Lung (tissue), 12 donors: ENCODE measurements around the gene ACTN1. TPM values are rescaled to one million over a fixed set of nuclear protein-coding genes. Genes with fewer than 3 reads are reported as not detected.

ENCODE experiments used
- ATAC-seq: fragments of 200-7000 bp; cut with Tn5 transposase; one replicate; pipeline ENCODE4 v1.9.1; 2020; ENCODE audit warnings: moderate number of reproducible peaks; ENCODE audit not compliant: insufficient read depth, low FRiP score
- DNase-seq, 3 donors: peaks; one replicate each; pipeline ENCODE4 v3.0.0-alpha.2; 2013 to 2017
- H3K27ac ChIP-seq, 2 donors: one replicate each; pipeline ENCODE4 v1.5.1; 2013; ENCODE audit warnings: mild to moderate bottlenecking in 2 of 2, moderate library complexity in 2 of 2, control low read depth in 1 of 2, inconsistent platforms in 1 of 2, low read depth in 1 of 2, low read length in 1 of 2
- H3K27me3 ChIP-seq, 3 donors: one replicate each; pipeline ENCODE4 v1.5.1; 2013; ENCODE audit warnings: low read length in 2 of 3; ENCODE audit not compliant: control insufficient read depth in 3 of 3, insufficient read depth in 3 of 3
- H3K36me3 ChIP-seq, 4 donors: one replicate each; pipeline ENCODE4 v1.5.1; 2013; ENCODE audit warnings: low read length in 4 of 4, mild to moderate bottlenecking in 1 of 4, moderate library complexity in 1 of 4; ENCODE audit not compliant: control insufficient read depth in 4 of 4, insufficient read depth in 4 of 4
- H3K4me1 ChIP-seq, 5 donors: one replicate each; pipeline ENCODE4 v1.5.1; 2013; ENCODE audit warnings: low read length in 5 of 5, mild to moderate bottlenecking in 2 of 5, moderate library complexity in 1 of 5; ENCODE audit not compliant: control insufficient read depth in 5 of 5, insufficient read depth in 5 of 5
- H3K4me3 ChIP-seq: one replicate; pipeline ENCODE4 v1.5.1; 2013; ENCODE audit warnings: mild to moderate bottlenecking, control low read depth, moderate library complexity
- H3K9ac ChIP-seq, 2 donors: one replicate each; pipeline ENCODE4 v1.5.1; 2013; ENCODE audit warnings: low read length in 2 of 2, control low read depth in 1 of 2; ENCODE audit not compliant: insufficient read depth in 1 of 2
- H3K9me3 ChIP-seq, 4 donors: one replicate each; pipeline ENCODE4 v1.5.1; 2013; ENCODE audit warnings: low read length in 3 of 4, mild to moderate bottlenecking in 1 of 4, moderate library complexity in 1 of 4; ENCODE audit not compliant: control insufficient read depth in 4 of 4, insufficient read depth in 3 of 4
- CTCF ChIP-seq: IDR thresholded peaks from 2 replicates; pipeline ENCODE4 v1.5.1; 2012; ENCODE audit warnings: mild to moderate bottlenecking; ENCODE audit errors: control extremely low read depth, extremely low read depth
- WGBS, 2 donors: extraction: QIAGEN DNeasy Blood & Tissue Kit; methylation state at CpG; one replicate each; pipeline ENCODE4 v1.1.7; 2013; 5-methylcytosine and 5-hydroxymethylcytosine counted together
- polyA plus RNA-seq, 2 donors: library from polyadenylated mRNA; stranded (reverse); fragments of 200-250 nt; gene quantifications; one replicate each; pipeline ENCODE4 v1.2.1, GENCODE V29; 2013
- total RNA-seq, 2 donors: library from RNA; depleted of rRNA in 1 of 2; stranded (reverse); fragments of >200 nt in 1 of 2; gene quantifications; one replicate each; pipeline ENCODE4 v1.2.1, GENCODE V29; 2014 to 2021
- donor health status: control.
- donor health status: control.
- donor health status: Bipolar disorder and iron deficiency.
- donor health status: healthy.
- donor health status: DM: yes; HTN: yes; CAD: no.

Gene ACTN1
- total and polyA plus RNA-seq, 4 donors, result 40.9 to 168 (median 117) TPM

DNA sequence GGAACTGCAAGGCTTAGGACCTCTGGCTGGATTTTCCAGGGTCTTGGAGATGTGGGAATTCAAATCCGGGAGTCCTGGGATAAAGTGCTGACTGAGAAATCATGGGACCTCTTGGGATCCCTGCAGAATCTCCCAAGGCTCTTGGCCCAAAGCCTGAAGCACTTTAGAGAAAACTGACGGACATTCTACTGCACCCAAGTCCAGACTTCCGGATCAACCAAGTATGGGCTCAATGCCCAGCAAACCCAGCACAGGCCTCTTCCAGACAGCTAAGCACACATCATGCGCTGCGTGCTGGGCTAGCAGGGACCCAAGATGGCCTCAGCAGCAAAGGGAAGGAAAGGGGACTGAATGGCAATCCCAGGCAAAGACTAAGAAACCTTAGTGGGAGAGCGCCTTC, 85.0 kb downstream of the ACTN1 start:
- TF ChIP-seq CTCF, result no peak
- Histone ChIP-seq H3K36me3 (peaks cover 19 to 57% (median 36%) of the 10 kb centered on the region in 4 donors), H3K27me3 (no peaks in the 10 kb centered on the region), H3K9me3 (no peaks in the 10 kb centered on the region), H3K4me1 (peaks cover 0 to 4% (median 0%) of the 10 kb centered on the region in 5 donors), H3K4me3 (no peak overlapping the region), H3K9ac (no peak overlapping the region), H3K27ac (no peak overlapping the region)
- DNase-seq, result peak in 1 of 3 donors; percentile 18
- ATAC-seq, result no peak
- WGBS, 2 donors, result 79 to 89% methylated on average over 6 of the region's 6 CpGs

- H3K36me3 ChIP-seq, result peaks cover 24 to 62% (median 36%) of the 10 kb centered on the region in 4 donors
- no peak for TF ChIP-seq CTCF
- ATAC-seq, result no peak
Measured at GRCh38 chr14:68893566-68893965, 85.5 kb downstream of the ACTN1 start.

GRCh38 chr14:68892961-68893360, 86.1 kb downstream of the ACTN1 start:
- H3K4me1 ChIP-seq, result peaks cover 0 to 4% (median 0%) of the 10 kb centered on the region in 5 donors
- ATAC-seq, result no peak
- no peak overlapping the region for H3K4me3 ChIP-seq
- H3K27ac ChIP-seq, result no peak overlapping the region
- no peak overlapping the region for H3K9ac ChIP-seq
- no peak for TF ChIP-seq CTCF
- 89 to 93% methylated on average over 6 of the region's 6 CpGs for WGBS, 2 donors
- no peak for DNase-seq
- peaks cover 24 to 64% (median 39%) of the 10 kb centered on the region in 4 donors for H3K36me3 ChIP-seq
- H3K9me3 ChIP-seq, result no peaks in the 10 kb centered on the region
- H3K27me3 ChIP-seq, result no peaks in the 10 kb centered on the region

More at GRCh38 chr14:68893566-68893965, 85.5 kb downstream of the ACTN1 start:
- Histone ChIP-seq H3K4me1 (peaks cover 0 to 4% (median 0%) of the 10 kb centered on the region in 5 donors), H3K9me3 (no peaks in the 10 kb centered on the region), H3K27ac (no peak overlapping the region), H3K4me3 (no peak overlapping the region), H3K27me3 (no peaks in the 10 kb centered on the region), H3K9ac (no peak overlapping the region)
- DNase-seq, result no peak
- WGBS, 2 donors, result 92 to 94% methylated on average over 8 of the region's 8 CpGs
